Esophagus muscularis mucosa (tissue), 4 donors: ENCODE data around the gene CCNYL1. TPM values are rescaled to one million over a fixed set of nuclear protein-coding genes. Genes with fewer than 3 reads are reported as not detected.

Source experiments
- DNase-seq: peaks from one replicate; pipeline ENCODE4 v3.0.0-alpha.2; 2017; ENCODE audit errors: extremely low spot score
- H3K27ac ChIP-seq, 4 donors: fragments of 200-600 bp; sonication (generic); replicated peaks in 1 of 4; 1 replicate in 3 of 4; 2 replicates in 1 of 4; pipeline ENCODE4 v1.5.1; 2016 to 2019; ENCODE audit warnings: mild to moderate bottlenecking in 1 of 4
- H3K27me3 ChIP-seq, 4 donors: fragments of 200-600 bp; sonication (generic); one replicate each; pipeline versions ENCODE4 v1.5.1 to v1.6.0; 2016 to 2019
- H3K36me3 ChIP-seq, 4 donors: fragments of 200-600 bp; sonication (generic); one replicate each; pipeline ENCODE4 v1.5.1; 2016 to 2019
- H3K4me1 ChIP-seq, 4 donors: fragments of 200-600 bp; sonication (generic); one replicate each; pipeline ENCODE4 v1.5.1; 2016 to 2019
- H3K4me3 ChIP-seq, 4 donors: fragments of 200-600 bp; sonication (generic); 1 replicate in 2 of 4; 2 replicates in 2 of 4; pipeline ENCODE4 v1.5.1; 2016 to 2019; ENCODE audit warnings: mild to moderate bottlenecking in 4 of 4, moderate library complexity in 1 of 4
- H3K9me3 ChIP-seq, 4 donors: fragments of 200-600 bp; sonication (generic); 1 replicate in 3 of 4; 2 replicates in 1 of 4; pipeline ENCODE4 v1.5.1; 2016 to 2019
- CTCF ChIP-seq, 3 experiments: fragments of 200-600 bp in 2 of 3; fragments of 450-650 bp in 1 of 3; sonication (generic) in 2 of 3; IDR thresholded peaks; one replicate each; pipeline ENCODE4 v1.5.1; 2017 to 2019; ENCODE audit warnings: antibody characterized with exemption in 3 of 3, mild to moderate bottlenecking in 2 of 3, moderate library complexity in 1 of 3
- EP300 ChIP-seq: sonication (generic); formaldehyde crosslinking; IDR thresholded peaks from one replicate; pipeline ENCODE4 v1.6.1; 2017; ENCODE audit warnings: antibody characterized with exemption
- POLR2A ChIP-seq: fragments of 450-650 bp; IDR thresholded peaks from one replicate; pipeline ENCODE4 v1.6.1; 2017; ENCODE audit warnings: antibody characterized with exemption, moderate library complexity, mild to moderate bottlenecking, low read depth
- POLR2AphosphoS5 ChIP-seq, 2 donors: sonication (generic); formaldehyde crosslinking; IDR thresholded peaks; one replicate each; pipeline ENCODE4 v1.6.1; 2017; ENCODE audit warnings: antibody characterized with exemption in 2 of 2
- WGBS: methylation state at CpG from one replicate; pipeline ENCODE4 v1.1.5; 2018; 5-methylcytosine and 5-hydroxymethylcytosine counted together
- intact Hi-C: fragments of 100-400 bp; cut with DNase I; formaldehyde crosslinking; loops from one replicate; pipeline ENCODE4 v1.15.1; 2023
- total RNA-seq, 4 donors: library from RNA; depleted of rRNA; stranded (reverse); fragments of >200 nt; gene quantifications; one replicate each; pipeline versions ENCODE4 v1.1.0 to v1.2.1, GENCODE V29; 2016

CCNYL1 gene
- total RNA-seq, 4 donors from 2014 or later: 13.5 to 17.4 (median 16.2) TPM

- intact Hi-C loops: no loop called here
- H3K4me3 ChIP-seq: no peak overlapping the region
- no peak overlapping the region for H3K27ac ChIP-seq
- H3K27me3 ChIP-seq: no peaks in the 10 kb centered on the region
- 89% methylated on average over 11 of the region's 11 CpGs for WGBS
- DNase-seq: no peak
- no peaks in the 10 kb centered on the region for H3K36me3 ChIP-seq
- no peaks in the 10 kb centered on the region for H3K9me3 ChIP-seq
- TF ChIP-seq CTCF (IDR thresholded peaks at IDR 0.05): no peak
- TF ChIP-seq POLR2AphosphoS5 (IDR thresholded peaks at IDR 0.05): no peak
- no peak for TF ChIP-seq EP300
- no peak for TF ChIP-seq POLR2A
- no peaks in the 10 kb centered on the region for H3K4me1 ChIP-seq
These were observed 68.1 kb downstream of the CCNYL1 start for GRCh38 chr2:207779523-207779922.

- H3K4me3 ChIP-seq: no peak overlapping the region
- 93% methylated on average over 10 of the region's 10 CpGs for WGBS
- no peaks in the 10 kb centered on the region for H3K9me3 ChIP-seq
- no peaks in the 10 kb centered on the region for H3K36me3 ChIP-seq
- no peaks in the 10 kb centered on the region for H3K4me1 ChIP-seq
- no peaks in the 10 kb centered on the region for H3K27me3 ChIP-seq
- DNase-seq: no peak
- H3K27ac ChIP-seq: no peak overlapping the region
- TF ChIP-seq POLR2AphosphoS5 (IDR thresholded peaks at IDR 0.05) (no peak), CTCF (IDR thresholded peaks at IDR 0.05) (no peak), POLR2A (no peak), EP300 (no peak)
- intact Hi-C loops: no loop called here
These were observed 71.0 kb downstream of the CCNYL1 start for GRCh38 chr2:207782238-207783030.

- no peak overlapping the region for H3K4me3 ChIP-seq
- WGBS: 93% methylated on average over 2 of the region's 2 CpGs
- no peaks in the 10 kb centered on the region for H3K27me3 ChIP-seq
- H3K36me3 ChIP-seq: no peaks in the 10 kb centered on the region
- no peak overlapping the region for H3K27ac ChIP-seq
- DNase-seq: no peak
- no peaks in the 10 kb centered on the region for H3K4me1 ChIP-seq
- no peaks in the 10 kb centered on the region for H3K9me3 ChIP-seq
- intact Hi-C loops: no loop called here
- TF ChIP-seq POLR2AphosphoS5 (IDR thresholded peaks at IDR 0.05): no peak
- TF ChIP-seq EP300: no peak
- TF ChIP-seq CTCF (IDR thresholded peaks at IDR 0.05): no peak
- no peak for TF ChIP-seq POLR2A
These were observed 72.1 kb downstream of the CCNYL1 start for GRCh38 chr2:207783514-207783913.

- WGBS: 80% methylated on average over 5 of the region's 5 CpGs
- intact Hi-C loops: no loop called here
- H3K4me3 ChIP-seq: no peak overlapping the region
These were observed 73.5 kb downstream of the CCNYL1 start for GRCh38 chr2:207784898-207785297.

GRCh38 chr2:207787017-207787416 is 75.6 kb downstream of the CCNYL1 start:
- Histone ChIP-seq H3K27ac (no peak overlapping the region), H3K27me3 (no peaks in the 10 kb centered on the region), H3K9me3 (no peaks in the 10 kb centered on the region), H3K4me1 (no peaks in the 10 kb centered on the region), H3K36me3 (no peaks in the 10 kb centered on the region), H3K4me3 (no peak overlapping the region)
- TF ChIP-seq EP300 (no peak), POLR2A (no peak), CTCF (IDR thresholded peaks at IDR 0.05) (no peak), POLR2AphosphoS5 (IDR thresholded peaks at IDR 0.05) (no peak)
- 73% methylated on average over 3 of the region's 3 CpGs for WGBS
- no peak for DNase-seq
- intact Hi-C loops: no loop called here

More at GRCh38 chr2:207784898-207785297, 73.5 kb downstream of the CCNYL1 start:
- no peaks in the 10 kb centered on the region for H3K9me3 ChIP-seq
- no peaks in the 10 kb centered on the region for H3K27me3 ChIP-seq
- no peaks in the 10 kb centered on the region for H3K36me3 ChIP-seq
- DNase-seq: no peak
- TF ChIP-seq POLR2AphosphoS5 (IDR thresholded peaks at IDR 0.05) (no peak), POLR2A (no peak)
- H3K4me1 ChIP-seq: no peaks in the 10 kb centered on the region
- no peak overlapping the region for H3K27ac ChIP-seq
